Liver (tissue), 3 donors: ENCODE data around the gene LECT2.

ENCODE experiments used
- ATF3 ChIP-seq: IDR thresholded peaks from 2 replicates; pipeline ENCODE4 v1.6.1; 2016; ENCODE audit warnings: antibody characterized with exemption
- CTCF ChIP-seq: fragments of 150-350 bp; IDR thresholded peaks from 2 replicates; pipeline ENCODE4 v1.5.1; 2017; ENCODE audit warnings: improper control_type of control experiment, low read depth, low read length; ENCODE audit not compliant: missing input control
- EGR1 ChIP-seq, 2 donors: IDR thresholded peaks; 2 replicates each; pipeline ENCODE4 v1.6.1; 2016 to 2018; ENCODE audit warnings: antibody characterized with exemption in 2 of 2, low read depth in 2 of 2
- FOXA2 ChIP-seq: IDR thresholded peaks from 2 replicates; pipeline ENCODE4 v1.6.1; 2016; ENCODE audit warnings: antibody characterized with exemption
- GABPA ChIP-seq, 2 donors: IDR thresholded peaks in 1 of 2; conservative IDR thresholded peaks in 1 of 2; 2 replicates each; pipeline ENCODE4 v1.6.1; 2016; ENCODE audit warnings: antibody characterized with exemption in 2 of 2, mild to moderate bottlenecking in 1 of 2, moderate library complexity in 1 of 2
- HNF4G ChIP-seq: IDR thresholded peaks from 2 replicates; pipeline ENCODE4 v1.6.1; 2016; ENCODE audit warnings: antibody characterized with exemption
- MAX ChIP-seq: IDR thresholded peaks from 2 replicates; pipeline ENCODE4 v1.6.1; 2016; ENCODE audit warnings: antibody characterized with exemption
- RAD21 ChIP-seq, 2 donors: IDR thresholded peaks; 2 replicates each; pipeline ENCODE4 v1.6.1; 2016; ENCODE audit warnings: antibody characterized with exemption in 2 of 2, mild to moderate bottlenecking in 2 of 2
- REST ChIP-seq: IDR thresholded peaks from 2 replicates; pipeline ENCODE4 v1.6.1; 2016; ENCODE audit warnings: antibody characterized with exemption, mild to moderate bottlenecking
- YY1 ChIP-seq: IDR thresholded peaks from 2 replicates; pipeline ENCODE4 v1.6.1; 2016; ENCODE audit warnings: antibody characterized with exemption, mild to moderate bottlenecking
- donor health status: healthy.
- donor health status: healthy.

- TF ChIP-seq YY1 (no peak), CTCF (no peak), MAX (no peak), REST (no peak), FOXA2 (no peak), EGR1 (IDR thresholded peaks at IDR 0.05; ENCODE audit: low read depth in 2 of 2) (no peak), GABPA (IDR thresholded peaks at IDR 0.05 in 1 of 2, conservative IDR thresholded peaks at IDR 0.05 in 1 of 2) (no peak), ATF3 (no peak), RAD21 (IDR thresholded peaks at IDR 0.05) (no peak), HNF4G (no peak)
Measured at GRCh38 chr5:135980620-135981019, 25.8 kb upstream of the LECT2 start.
